GM20431 (cell line): ENCODE data around the gene AQP6.

Experiments
- in situ Hi-C: fragments of 300-500 bp; cut with MseI, MboI; formaldehyde crosslinking; loops from one replicate; pipeline ENCODE4 v1.15.0; 2020; ENCODE audit warnings: low sequenced_read_pairs; ENCODE audit not compliant: unreplicated experiment

Gene AQP6

GRCh38 chr12:49967777-49968250 lies 4.9 kb upstream of the AQP6 start:
- in situ Hi-C loops: no loop called here

GRCh38 chr12:49968471-49968870 lies 4.3 kb upstream of the AQP6 start:
- in situ Hi-C loops: no loop called here

GRCh38 chr12:49969027-49969426 lies 3.7 kb upstream of the AQP6 start:
- in situ Hi-C loops: no loop called here

GRCh38 chr12:49969651-49970429 lies 2.9 kb upstream of the AQP6 start:
- in situ Hi-C loops: loop anchor here (10.0 kb wide), 1 partner anchor 85 kb away; the partner anchor contains the start of gene ASIC1

GRCh38 chr12:49970658-49971057 lies 2.1 kb upstream of the AQP6 start:
- in situ Hi-C loops: loop anchor here (10.0 kb wide), 1 partner anchor 84 kb away; the partner anchor contains the start of gene ASIC1

GRCh38 chr12:49971141-49971540 lies 1.6 kb upstream of the AQP6 start:
- in situ Hi-C loops: loop anchor here (10.0 kb wide), 1 partner anchor 84 kb away; the partner anchor contains the start of gene ASIC1

- in situ Hi-C loops: loop anchor here (10.0 kb wide), 1 partner anchor 83 kb away; the partner anchor contains the start of gene ASIC1
Measured at GRCh38 chr12:49972129-49972528, 618 bp upstream of the AQP6 start.

- in situ Hi-C loops: loop anchor here (10.0 kb wide), 1 partner anchor 81 kb away; the partner anchor contains the start of gene ASIC1
Measured at GRCh38 chr12:49973361-49973830, 649 bp downstream of the AQP6 start.

- in situ Hi-C loops: loop anchor here (10.0 kb wide), 1 partner anchor 81 kb away; the partner anchor contains the start of gene ASIC1
Measured at GRCh38 chr12:49974231-49974675, 1.5 kb downstream of the AQP6 start.

- in situ Hi-C loops: loop anchor here (10.0 kb wide), 1 partner anchor 80 kb away; the partner anchor contains the start of gene ASIC1
Measured at GRCh38 chr12:49974677-49975317, 2.0 kb downstream of the AQP6 start.

GRCh38 chr12:49975318-49975761 lies 2.6 kb downstream of the AQP6 start:
- in situ Hi-C loops: loop anchor here (10.0 kb wide), 1 partner anchor 79 kb away; the partner anchor contains the start of gene ASIC1

GRCh38 chr12:49976557-49976956 lies 3.8 kb downstream of the AQP6 start:
- in situ Hi-C loops: loop anchor here (10.0 kb wide), 1 partner anchor 78 kb away; the partner anchor contains the start of gene ASIC1

- in situ Hi-C loops: loop anchor here (10.0 kb wide), 1 partner anchor 77 kb away; the partner anchor contains the start of gene ASIC1
Measured at GRCh38 chr12:49978125-49978524, 5.4 kb downstream of the AQP6 start.

- in situ Hi-C loops: loop anchor here (10.0 kb wide), 1 partner anchor 76 kb away; the partner anchor contains the start of gene ASIC1
Measured at GRCh38 chr12:49979016-49979586, 6.4 kb downstream of the AQP6 start.

- in situ Hi-C loops: loop anchor here (10.0 kb wide), 1 partner anchor 75 kb away; the partner anchor contains the start of gene ASIC1
Measured at GRCh38 chr12:49979791-49980190, 7.0 kb downstream of the AQP6 start.

- in situ Hi-C loops: no loop called here
Measured at GRCh38 chr12:49980501-49981349, 8.0 kb downstream of the AQP6 start.

- in situ Hi-C loops: no loop called here
Measured at GRCh38 chr12:49982246-49983087, 9.7 kb downstream of the AQP6 start.

GRCh38 chr12:49983892-49984291 lies 11.1 kb downstream of the AQP6 start:
- in situ Hi-C loops: no loop called here
